ENCODE results near the gene ATP13A3.

ATP13A3 gene

GRCh38 chr3:194390835-194391234 is 96.0 kb downstream of the ATP13A3 start:
- no peak overlapping the region for H3K4me3 Mint-ChIP-seq
- no peak overlapping the region for H3K27ac Mint-ChIP-seq
- H3K27me3 Mint-ChIP-seq (ENCODE audit: low read depth): peaks cover 23% of the 10 kb centered on the region
- H3K4me1 Mint-ChIP-seq (ENCODE audit: low read depth): peaks cover 10% of the 10 kb centered on the region
- peaks cover 3% of the 10 kb centered on the region for H3K36me3 Mint-ChIP-seq (ENCODE audit: low read depth)
- peaks cover 21% of the 10 kb centered on the region for H3K9me3 Mint-ChIP-seq

GRCh38 chr3:194389269-194389668 is 97.5 kb downstream of the ATP13A3 start:
- H3K36me3 Mint-ChIP-seq (ENCODE audit: low read depth): peaks cover 3% of the 10 kb centered on the region
- no peak overlapping the region for H3K4me3 Mint-ChIP-seq
- peaks cover 23% of the 10 kb centered on the region for H3K27me3 Mint-ChIP-seq (ENCODE audit: low read depth)
- peaks cover 21% of the 10 kb centered on the region for H3K9me3 Mint-ChIP-seq
- no peaks in the 10 kb centered on the region for H3K4me1 Mint-ChIP-seq (ENCODE audit: low read depth)
- H3K27ac Mint-ChIP-seq: no peak overlapping the region

GRCh38 chr3:194387926-194388418 is 98.8 kb downstream of the ATP13A3 start:
- H3K4me1 Mint-ChIP-seq (ENCODE audit: low read depth): no peaks in the 10 kb centered on the region
- H3K4me3 Mint-ChIP-seq: no peak overlapping the region
- H3K9me3 Mint-ChIP-seq: peaks cover 21% of the 10 kb centered on the region
- H3K36me3 Mint-ChIP-seq (ENCODE audit: low read depth): peaks cover 3% of the 10 kb centered on the region
- H3K27me3 Mint-ChIP-seq (ENCODE audit: low read depth): peaks cover 23% of the 10 kb centered on the region
- H3K27ac Mint-ChIP-seq: no peak overlapping the region

DNA sequence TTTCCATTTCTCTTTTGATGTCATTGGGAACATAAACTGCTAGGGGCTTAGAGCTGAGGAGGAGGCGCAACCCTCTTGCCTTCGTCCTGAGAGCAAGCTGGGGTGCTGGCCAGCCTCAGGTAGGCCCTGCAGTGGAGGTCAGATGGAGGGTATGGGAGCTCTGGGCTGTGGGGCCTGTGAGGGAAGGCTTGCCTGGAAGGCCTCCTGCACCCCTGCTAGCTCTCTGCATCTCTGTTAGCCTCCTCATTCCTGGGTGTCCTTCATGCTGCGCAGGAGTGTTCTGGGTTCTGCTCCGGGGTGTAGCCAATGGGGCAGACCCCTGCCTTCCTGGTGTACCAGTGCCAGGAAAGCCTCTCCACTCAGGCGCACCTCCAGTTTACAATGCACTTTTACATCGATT is 99.5 kb downstream of the ATP13A3 start:
- no peak overlapping the region for H3K27ac Mint-ChIP-seq
- peaks cover 26% of the 10 kb centered on the region for H3K27me3 Mint-ChIP-seq (ENCODE audit: low read depth)
- H3K4me1 Mint-ChIP-seq (ENCODE audit: low read depth): peaks cover 2% of the 10 kb centered on the region
- no peak overlapping the region for H3K4me3 Mint-ChIP-seq
- H3K36me3 Mint-ChIP-seq (ENCODE audit: low read depth): peaks cover 3% of the 10 kb centered on the region
- peaks cover 21% of the 10 kb centered on the region for H3K9me3 Mint-ChIP-seq

DNA sequence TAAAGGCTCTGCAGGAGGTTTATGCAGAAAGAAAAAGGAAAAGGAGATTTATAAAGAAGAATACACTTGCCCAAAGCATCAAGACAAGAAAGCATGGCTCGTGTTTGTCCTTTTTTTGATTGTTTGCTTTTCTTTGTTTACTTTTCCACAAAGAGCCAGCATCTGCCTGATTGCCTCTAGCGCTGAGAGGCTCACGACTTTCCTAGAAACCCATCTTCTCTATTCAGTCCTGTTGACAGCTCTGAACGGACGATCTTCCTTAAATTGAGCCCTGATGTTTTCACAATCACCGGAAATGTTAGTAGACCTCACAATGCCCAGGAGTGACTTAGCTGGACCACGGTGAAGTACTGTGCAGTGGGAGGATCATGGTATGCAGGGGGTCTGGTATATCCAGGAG is 100.2 kb downstream of the ATP13A3 start:
- peaks cover 21% of the 10 kb centered on the region for H3K9me3 Mint-ChIP-seq
- H3K27me3 Mint-ChIP-seq (ENCODE audit: low read depth): peaks cover 26% of the 10 kb centered on the region
- no peak overlapping the region for H3K27ac Mint-ChIP-seq
- H3K4me1 Mint-ChIP-seq (ENCODE audit: low read depth): peaks cover 2% of the 10 kb centered on the region
- H3K36me3 Mint-ChIP-seq (ENCODE audit: low read depth): peaks cover 3% of the 10 kb centered on the region
- no peak overlapping the region for H3K4me3 Mint-ChIP-seq

GRCh38 chr3:194386066-194386465 is 100.7 kb downstream of the ATP13A3 start:
- Mint-ChIP-seq H3K9me3 (peaks cover 17% of the 10 kb centered on the region), H3K4me3 (no peak overlapping the region), H3K27me3 (ENCODE audit: low read depth) (peaks cover 21% of the 10 kb centered on the region), H3K4me1 (ENCODE audit: low read depth) (peaks cover 2% of the 10 kb centered on the region), H3K27ac (no peak overlapping the region), H3K36me3 (ENCODE audit: low read depth) (peaks cover 3% of the 10 kb centered on the region)

- Mint-ChIP-seq H3K9me3 (peaks cover 3% of the 10 kb centered on the region), H3K27me3 (ENCODE audit: low read depth) (peaks cover 13% of the 10 kb centered on the region), H3K36me3 (ENCODE audit: low read depth) (no peaks in the 10 kb centered on the region), H3K4me1 (ENCODE audit: low read depth) (peaks cover 2% of the 10 kb centered on the region), H3K27ac (no peak overlapping the region), H3K4me3 (no peak overlapping the region)
Observed at GRCh38 chr3:194384569-194385001, 102.2 kb downstream of the ATP13A3 start.

DNA sequence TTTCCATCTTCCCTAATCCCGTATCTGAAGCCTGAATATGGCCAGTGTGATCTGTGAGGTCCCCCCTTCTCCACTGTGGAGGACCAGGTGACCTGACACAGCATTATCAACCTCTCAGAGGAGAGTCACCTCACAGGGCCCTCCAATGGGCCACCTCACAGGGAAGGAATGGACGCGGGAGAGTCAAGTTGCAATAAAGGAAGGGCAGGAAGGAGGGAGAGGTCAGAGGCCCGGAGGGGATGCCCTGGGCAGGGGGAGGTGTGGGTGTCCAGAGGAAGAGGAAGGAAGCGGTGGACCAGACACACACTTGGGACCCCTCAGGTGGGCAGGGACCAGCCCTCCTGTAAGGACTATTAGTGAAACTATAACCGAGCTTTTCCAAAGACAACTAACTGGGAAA is 102.6 kb downstream of the ATP13A3 start:
- H3K27me3 Mint-ChIP-seq (ENCODE audit: low read depth): peaks cover 10% of the 10 kb centered on the region
- H3K36me3 Mint-ChIP-seq (ENCODE audit: low read depth): no peaks in the 10 kb centered on the region
- H3K4me3 Mint-ChIP-seq: no peak overlapping the region
- H3K9me3 Mint-ChIP-seq: no peaks in the 10 kb centered on the region
- no peak overlapping the region for H3K27ac Mint-ChIP-seq
- H3K4me1 Mint-ChIP-seq (ENCODE audit: low read depth): peaks cover 2% of the 10 kb centered on the region

DNA sequence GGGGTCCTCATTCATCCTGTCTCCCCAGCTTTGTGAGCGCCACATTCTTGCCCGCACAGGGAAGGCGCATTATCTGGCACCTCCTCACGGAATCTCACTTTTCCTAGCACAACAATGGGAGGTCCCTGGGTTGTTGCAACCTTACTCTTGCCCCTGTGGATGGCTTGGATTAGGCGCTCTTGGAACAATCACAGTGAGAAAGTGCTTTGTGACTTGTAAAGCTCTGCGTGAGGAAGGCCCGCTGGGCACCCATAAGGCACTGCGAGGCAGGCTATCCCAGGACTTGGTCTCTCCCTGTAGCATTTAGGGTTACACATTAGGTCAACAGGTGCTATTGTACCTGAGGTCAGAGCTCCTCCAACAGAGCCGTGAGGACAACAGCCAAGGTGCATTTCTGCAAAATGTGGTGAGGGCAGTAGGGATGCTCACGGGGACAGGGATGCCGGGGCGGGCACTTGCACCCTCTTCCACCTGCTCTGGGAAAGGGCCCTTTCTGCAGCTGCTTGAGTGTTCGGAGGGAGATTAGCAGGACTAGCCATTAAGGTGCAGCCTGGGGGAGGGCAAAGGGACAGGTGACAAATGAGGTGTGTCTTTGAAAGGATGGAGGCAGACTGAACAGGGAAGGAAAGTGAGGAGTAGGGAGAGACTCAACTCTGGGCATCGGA is 103.4 kb downstream of the ATP13A3 start:
- H3K4me3 Mint-ChIP-seq: no peak overlapping the region
- H3K4me1 Mint-ChIP-seq (ENCODE audit: low read depth): peaks cover 2% of the 10 kb centered on the region
- H3K9me3 Mint-ChIP-seq: no peaks in the 10 kb centered on the region
- peaks cover 10% of the 10 kb centered on the region for H3K27me3 Mint-ChIP-seq (ENCODE audit: low read depth)
- H3K36me3 Mint-ChIP-seq (ENCODE audit: low read depth): no peaks in the 10 kb centered on the region
- no peak overlapping the region for H3K27ac Mint-ChIP-seq

DNA sequence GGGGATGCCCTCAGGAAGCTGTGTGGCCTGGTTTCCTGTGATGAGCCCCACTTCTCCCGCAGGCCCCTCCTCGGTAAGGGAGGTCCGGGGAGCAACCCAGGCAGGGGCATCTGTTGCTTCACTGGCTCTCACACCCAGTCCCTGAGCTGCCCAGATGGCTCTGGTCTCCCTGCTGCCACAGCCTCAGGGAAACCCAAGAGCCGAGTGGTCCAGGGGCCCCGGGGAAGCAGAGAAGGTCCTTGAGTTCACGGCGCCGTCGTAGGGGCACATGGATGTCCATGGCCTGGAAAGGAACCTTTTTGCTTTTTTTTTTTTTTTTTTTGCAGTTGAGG is 103.9 kb downstream of the ATP13A3 start:
- no peak overlapping the region for H3K27ac Mint-ChIP-seq
- H3K4me3 Mint-ChIP-seq: no peak overlapping the region
- peaks cover 10% of the 10 kb centered on the region for H3K27me3 Mint-ChIP-seq (ENCODE audit: low read depth)
- no peaks in the 10 kb centered on the region for H3K9me3 Mint-ChIP-seq
- no peaks in the 10 kb centered on the region for H3K36me3 Mint-ChIP-seq (ENCODE audit: low read depth)
- peaks cover 2% of the 10 kb centered on the region for H3K4me1 Mint-ChIP-seq (ENCODE audit: low read depth)

GRCh38 chr3:194382196-194382891 is 104.5 kb downstream of the ATP13A3 start:
- peaks cover 10% of the 10 kb centered on the region for H3K27me3 Mint-ChIP-seq (ENCODE audit: low read depth)
- no peaks in the 10 kb centered on the region for H3K9me3 Mint-ChIP-seq
- H3K4me3 Mint-ChIP-seq: no peak overlapping the region
- H3K36me3 Mint-ChIP-seq (ENCODE audit: low read depth): no peaks in the 10 kb centered on the region
- H3K27ac Mint-ChIP-seq: no peak overlapping the region
- peaks cover 2% of the 10 kb centered on the region for H3K4me1 Mint-ChIP-seq (ENCODE audit: low read depth)

- Mint-ChIP-seq H3K27me3 (ENCODE audit: low read depth) (peaks cover 10% of the 10 kb centered on the region), H3K4me3 (no peak overlapping the region), H3K27ac (no peak overlapping the region), H3K9me3 (no peaks in the 10 kb centered on the region), H3K4me1 (ENCODE audit: low read depth) (peaks cover 2% of the 10 kb centered on the region), H3K36me3 (ENCODE audit: low read depth) (no peaks in the 10 kb centered on the region)
Observed at GRCh38 chr3:194381460-194381875, 105.3 kb downstream of the ATP13A3 start.

DNA sequence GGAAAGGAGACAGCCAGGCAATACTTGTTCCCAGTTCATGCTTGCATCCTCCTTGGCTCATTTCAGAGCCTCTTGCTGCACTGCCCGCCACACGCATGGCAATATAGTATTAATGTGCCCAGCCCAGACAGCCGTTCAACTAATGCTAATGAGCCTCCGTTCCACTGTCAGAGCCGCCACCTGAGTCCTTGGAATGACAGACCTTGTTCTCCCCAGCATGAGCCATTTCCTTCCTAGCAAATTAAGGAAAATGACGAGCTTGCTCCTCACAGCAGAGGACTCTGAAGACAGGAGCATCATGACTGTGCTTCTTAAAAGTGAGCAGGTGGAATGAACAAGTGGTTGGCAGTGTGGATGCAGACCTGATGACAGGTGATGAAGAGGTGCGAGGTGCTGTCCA is 106.5 kb downstream of the ATP13A3 start:
- Mint-ChIP-seq H3K4me3 (no peak overlapping the region), H3K36me3 (ENCODE audit: low read depth) (no peaks in the 10 kb centered on the region), H3K9me3 (no peaks in the 10 kb centered on the region), H3K27ac (no peak overlapping the region), H3K27me3 (ENCODE audit: low read depth) (peaks cover 14% of the 10 kb centered on the region), H3K4me1 (ENCODE audit: low read depth) (peaks cover 2% of the 10 kb centered on the region)

DNA sequence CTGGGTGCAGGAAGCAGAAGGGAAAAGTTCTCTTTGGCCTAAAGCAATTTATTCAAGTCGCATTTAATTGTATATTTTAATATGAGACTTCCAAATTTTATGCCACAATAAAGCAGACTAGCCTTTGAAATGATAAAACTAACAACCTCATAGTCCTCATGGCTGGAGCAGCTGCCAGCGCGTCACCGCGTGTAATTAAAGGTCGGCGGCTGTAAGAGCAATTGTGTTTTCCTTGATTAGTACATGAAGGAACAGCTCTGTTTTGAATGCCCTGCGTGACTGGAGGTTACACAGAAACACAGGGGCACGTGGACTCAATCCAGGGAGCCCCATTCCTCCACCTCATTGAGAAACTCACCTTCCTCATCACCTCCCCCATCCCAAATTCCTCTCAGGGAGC is 107.2 kb downstream of the ATP13A3 start:
- Mint-ChIP-seq H3K9me3 (no peaks in the 10 kb centered on the region), H3K27me3 (ENCODE audit: low read depth) (peaks cover 20% of the 10 kb centered on the region), H3K27ac (no peak overlapping the region), H3K36me3 (ENCODE audit: low read depth) (no peaks in the 10 kb centered on the region), H3K4me1 (ENCODE audit: low read depth) (peaks cover 2% of the 10 kb centered on the region), H3K4me3 (no peak overlapping the region)

DNA sequence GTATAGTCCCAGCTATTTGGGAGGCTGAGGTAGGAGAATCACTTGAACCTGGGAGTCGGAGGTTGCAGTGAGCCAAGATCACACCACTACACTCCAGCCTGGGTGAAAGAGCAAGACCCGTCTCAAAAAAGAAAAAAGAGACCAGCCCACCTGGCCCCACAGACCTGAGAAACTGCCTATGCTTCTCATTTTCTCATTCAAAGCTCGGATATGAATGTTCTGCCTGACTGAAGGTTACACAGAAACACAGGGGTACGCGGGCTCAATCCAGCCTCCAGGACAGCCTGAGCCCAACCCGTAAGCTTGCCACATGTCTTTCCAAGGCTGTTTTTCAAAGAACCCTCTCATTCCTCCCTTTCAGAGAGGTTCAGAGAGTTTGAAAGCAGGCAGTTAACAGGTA is 107.6 kb downstream of the ATP13A3 start:
- Mint-ChIP-seq H3K27me3 (ENCODE audit: low read depth) (peaks cover 20% of the 10 kb centered on the region), H3K4me1 (ENCODE audit: low read depth) (peaks cover 2% of the 10 kb centered on the region), H3K27ac (no peak overlapping the region), H3K4me3 (no peak overlapping the region), H3K9me3 (no peaks in the 10 kb centered on the region), H3K36me3 (ENCODE audit: low read depth) (no peaks in the 10 kb centered on the region)
